Right cardiac atrium (tissue), 5 donors: ENCODE measurements around the gene ETDB. TPM values are rescaled to one million over a fixed set of nuclear protein-coding genes. Genes with fewer than 3 reads are reported as not detected.
"Not testable (repeated sequence)": the region's sequence is repeated elsewhere in the genome, so short reads cannot be mapped to it uniquely, and the experiment has no call there.

Source experiments
- ATAC-seq, 2 donors: fragments of 200-7000 bp; cut with Tn5 transposase; one replicate each; pipeline versions ENCODE4 v1.8.0 to v1.9.1; 2020; ENCODE audit warnings: moderate library complexity in 2 of 2, mild to moderate bottlenecking in 1 of 2
- DNase-seq, 3 donors: peaks; one replicate each; pipeline ENCODE4 v3.0.0-alpha.2; 2020
- H3K27ac ChIP-seq: one replicate; pipeline ENCODE4 v1.5.1; 2013; ENCODE audit warnings: mild to moderate bottlenecking, low read length, control low read depth, moderate library complexity
- H3K27me3 ChIP-seq: one replicate; pipeline ENCODE4 v1.6.1; 2013; ENCODE audit not compliant: control insufficient read depth, insufficient read depth
- H3K4me1 ChIP-seq: one replicate; pipeline ENCODE4 v1.6.1; 2013; ENCODE audit warnings: low read length; ENCODE audit not compliant: control insufficient read depth, insufficient read depth
- H3K4me3 ChIP-seq: one replicate; pipeline ENCODE4 v1.5.1; 2013; ENCODE audit warnings: low read length, control low read depth
- H3K9me3 ChIP-seq: one replicate; pipeline ENCODE4 v1.6.1; 2013; ENCODE audit warnings: low read length; ENCODE audit not compliant: control insufficient read depth
- WGBS: extraction: QIAGEN DNeasy Blood & Tissue Kit; methylation state at CpG from one replicate; pipeline ENCODE4 v1.1.7; 2013; 5-methylcytosine and 5-hydroxymethylcytosine counted together
- intact Hi-C, 4 donors: fragments of 100-400 bp; cut with DNase I; formaldehyde crosslinking; loops; one replicate each; pipeline versions ENCODE4 v1.11.0 to v1.14.0; 2022 to 2023
- long read RNA-seq, 4 donors: library from polyadenylated mRNA; unstranded; transcript quantifications; one replicate each; pipeline ENCODE4 v2.0.0, GENCODE V29; 2020 to 2021
- polyA plus RNA-seq: library from polyadenylated mRNA; stranded (reverse); fragments of 200-250 nt; gene quantifications from one replicate; pipeline ENCODE4 v1.2.3, GENCODE V29; 2013
- total RNA-seq, 4 donors: library from RNA; stranded (reverse); fragmentation: NEBNext Ultra II Directional; extraction: Animal tissue kit (Norgen Biotek cat#: 25700); gene quantifications; one replicate each; pipeline ENCODE4 v1.2.1, GENCODE V29; 2021
- donor health status: healthy with polysubstance abuse.
- donor health status: DM: no; HTN: yes; CAD: no.
- donor health status: DM: no; HTN: no; CAD: no.
- donor health status: DM: no; HTN: yes; CAD: no; lungs with severe emphysema.
- donor health status: DM: yes; HTN: yes; CAD: no.

ETDB gene
- total RNA-seq (not detected), polyA plus RNA-seq (not detected)
- long read RNA-seq, donor 1 = 0 reads
- long read RNA-seq, donor 2 = 0 reads
- long read RNA-seq, donor 3 = 0 reads
- long read RNA-seq, donor 4 = 0 reads

- H3K4me1 ChIP-seq, ATAC-seq, H3K27ac ChIP-seq, intact Hi-C loops, H3K9me3 ChIP-seq, H3K4me3 ChIP-seq, H3K27me3 ChIP-seq, DNase-seq: not testable (repeated sequence)
- WGBS = no CpG with 5 or more reads among the region's 1 CpG
These were observed at the start of gene ETDB for GRCh38 chrX:135120056-135120576. ETDB (minus strand) TSS chrX:135120526; CDS start chrX:135119261, 1,265 bp downstream.

GRCh38 chrX:135169534-135169933, 49.2 kb upstream of the ETDB start:
- H3K9me3 ChIP-seq, H3K27me3 ChIP-seq, ATAC-seq, intact Hi-C loops, H3K27ac ChIP-seq, DNase-seq, H3K4me3 ChIP-seq, H3K4me1 ChIP-seq: not testable (repeated sequence)
- WGBS = 62% methylated on average over 3 of the region's 3 CpGs

GRCh38 chrX:135168486-135168885, 48.2 kb upstream of the ETDB start:
- intact Hi-C loops = no loop called here
- H3K9me3 ChIP-seq = no peaks in the 10 kb centered on the region
- DNase-seq (no peak), ATAC-seq (no peak)
- WGBS = 39% methylated on average over 3 of the region's 3 CpGs
- H3K27ac ChIP-seq = no peak overlapping the region
- no peaks in the 10 kb centered on the region for H3K4me1 ChIP-seq
- H3K4me3 ChIP-seq = no peak overlapping the region
- H3K27me3 ChIP-seq = no peaks in the 10 kb centered on the region

- H3K4me1 ChIP-seq, H3K27me3 ChIP-seq, H3K4me3 ChIP-seq, H3K9me3 ChIP-seq, DNase-seq, intact Hi-C loops, H3K27ac ChIP-seq, ATAC-seq: not testable (repeated sequence)
- WGBS = no CpG with 5 or more reads among the region's 3 CpGs
These were observed 34.4 kb upstream of the ETDB start for GRCh38 chrX:135154688-135155087.

- H3K9me3 ChIP-seq, DNase-seq, H3K4me3 ChIP-seq, H3K27ac ChIP-seq, intact Hi-C loops, H3K4me1 ChIP-seq, H3K27me3 ChIP-seq, ATAC-seq: not testable (repeated sequence)
- no CpG with 5 or more reads among the region's 6 CpGs for WGBS
These were observed 5.8 kb upstream of the ETDB start for GRCh38 chrX:135126145-135126544.

GRCh38 chrX:135116064-135116463, 4.3 kb downstream of the ETDB start:
- intact Hi-C loops, H3K27me3 ChIP-seq, H3K4me1 ChIP-seq, H3K4me3 ChIP-seq, ATAC-seq, DNase-seq, H3K27ac ChIP-seq, H3K9me3 ChIP-seq: not testable (repeated sequence)
- WGBS = no CpG with 5 or more reads among the region's 2 CpGs

GRCh38 chrX:135114392-135114791, 5.9 kb downstream of the ETDB start:
- intact Hi-C loops = no loop called here
- Histone ChIP-seq H3K9me3 (no peaks in the 10 kb centered on the region), H3K27me3 (no peaks in the 10 kb centered on the region), H3K4me1 (no peaks in the 10 kb centered on the region), H3K27ac (no peak overlapping the region), H3K4me3 (no peak overlapping the region)
- 59% methylated on average over 2 of the region's 2 CpGs for WGBS
- DNase-seq (no peak), ATAC-seq (no peak)

- DNase-seq = no peak
- no peaks in the 10 kb centered on the region for H3K4me1 ChIP-seq
- no peaks in the 10 kb centered on the region for H3K9me3 ChIP-seq
- no peak overlapping the region for H3K4me3 ChIP-seq
- no peak for ATAC-seq
- H3K27me3 ChIP-seq = no peaks in the 10 kb centered on the region
- intact Hi-C loops = no loop called here
- no peak overlapping the region for H3K27ac ChIP-seq
- WGBS = 88% methylated on average over 1 of the region's 1 CpG
These were observed 7.6 kb downstream of the ETDB start for GRCh38 chrX:135112743-135113142.

GRCh38 chrX:135112096-135112729, 8.1 kb downstream of the ETDB start:
- Histone ChIP-seq H3K9me3 (no peaks in the 10 kb centered on the region), H3K4me1 (no peaks in the 10 kb centered on the region), H3K4me3 (no peak overlapping the region), H3K27ac (no peak overlapping the region), H3K27me3 (no peaks in the 10 kb centered on the region)
- intact Hi-C loops = no loop called here
- peak in 1 of 2 donors; percentile 41 for ATAC-seq
- DNase-seq = no peak
- 36% methylated on average over 5 of the region's 5 CpGs for WGBS

- H3K9me3 ChIP-seq = no peaks in the 10 kb centered on the region
- DNase-seq (no peak), ATAC-seq (no peak)
- 84% methylated on average over 3 of the region's 3 CpGs for WGBS
- H3K4me1 ChIP-seq = no peaks in the 10 kb centered on the region
- no peak overlapping the region for H3K27ac ChIP-seq
- no peaks in the 10 kb centered on the region for H3K27me3 ChIP-seq
- intact Hi-C loops = no loop called here
- no peak overlapping the region for H3K4me3 ChIP-seq
These were observed 10.8 kb downstream of the ETDB start for GRCh38 chrX:135109554-135109953.

GRCh38 chrX:135099493-135099783, 20.9 kb downstream of the ETDB start:
- WGBS = 52% methylated on average over 10 of the region's 10 CpGs
- H3K4me1 ChIP-seq = no peaks in the 10 kb centered on the region
- no peaks in the 10 kb centered on the region for H3K9me3 ChIP-seq
- no peak overlapping the region for H3K27ac ChIP-seq
- intact Hi-C loops = no loop called here
- DNase-seq (no peak), ATAC-seq (no peak)
- peak overlapping the region; percentile 67 for H3K4me3 ChIP-seq
- no peaks in the 10 kb centered on the region for H3K27me3 ChIP-seq
